Kidney epithelial cell (primary cell): ENCODE results near the gene KCNQ4. TPM values are rescaled to one million over a fixed set of nuclear protein-coding genes. Genes with fewer than 3 reads are reported as not detected.

ENCODE experiments used
- DNase-seq: peaks from one replicate; pipeline ENCODE4 v3.0.0-alpha.2; 2010; ENCODE audit warnings: low read depth
- H3K27me3 ChIP-seq: 2 replicates; pipeline ENCODE4 v1.6.0; 2011; ENCODE audit warnings: low read length; ENCODE audit not compliant: control insufficient read depth, insufficient read depth
- H3K36me3 ChIP-seq: 2 replicates; pipeline ENCODE4 v1.5.1; 2011; ENCODE audit warnings: low read length; ENCODE audit not compliant: control insufficient read depth, insufficient read depth
- H3K4me3 ChIP-seq: 2 replicates; pipeline ENCODE4 v1.5.1; 2011; ENCODE audit warnings: low read depth, mild to moderate bottlenecking, control low read depth, low read length
- CTCF ChIP-seq: IDR thresholded peaks from 2 replicates; pipeline ENCODE4 v1.5.1; 2011; ENCODE audit warnings: mild to moderate bottlenecking, moderate library complexity, low read length, control low read depth, inconsistent platforms; ENCODE audit not compliant: insufficient read depth, poor library complexity, severe bottlenecking
- total RNA-seq: library from RNA; depleted of rRNA; stranded (reverse); fragments of >200 nt; gene quantifications from 2 replicates; pipeline ENCODE4 v1.2.3, GENCODE V29; 2015

KCNQ4 gene
- total RNA-seq, 1 donor from 2014 or later, result 2.8 TPM

GRCh38 chr1:40758004-40758403 lies 25.6 kb upstream of the KCNQ4 start:
- no peak for DNase-seq

GRCh38 chr1:40758578-40759343 lies 24.8 kb upstream of the KCNQ4 start:
- Histone ChIP-seq H3K27me3 (no peaks in the 10 kb centered on the region), H3K4me3 (no peak overlapping the region), H3K36me3 (peaks cover 3% of the 10 kb centered on the region)
- no peak for TF ChIP-seq CTCF
- no peak for DNase-seq

More at GRCh38 chr1:40758004-40758403, 25.6 kb upstream of the KCNQ4 start:
- peaks cover 3% of the 10 kb centered on the region for H3K36me3 ChIP-seq
- no peak overlapping the region for H3K4me3 ChIP-seq
- no peak for TF ChIP-seq CTCF
- H3K27me3 ChIP-seq, result no peaks in the 10 kb centered on the region

GRCh38 chr1:40760984-40761383 lies 22.6 kb upstream of the KCNQ4 start:
- Histone ChIP-seq H3K36me3 (peaks cover 1% of the 10 kb centered on the region), H3K27me3 (no peaks in the 10 kb centered on the region), H3K4me3 (no peak overlapping the region)
- DNase-seq, result no peak
- TF ChIP-seq CTCF, result no peak

- no peak for DNase-seq
- no peak for TF ChIP-seq CTCF
- H3K36me3 ChIP-seq, result peaks cover 1% of the 10 kb centered on the region
- H3K27me3 ChIP-seq, result no peaks in the 10 kb centered on the region
- H3K4me3 ChIP-seq, result no peak overlapping the region
Measured at GRCh38 chr1:40762144-40762923, 21.3 kb upstream of the KCNQ4 start.

- no peaks in the 10 kb centered on the region for H3K27me3 ChIP-seq
- H3K36me3 ChIP-seq, result peaks cover 1% of the 10 kb centered on the region
- no peak for TF ChIP-seq CTCF
- H3K4me3 ChIP-seq, result no peak overlapping the region
- no peak for DNase-seq
Measured at GRCh38 chr1:40763742-40764532, 19.6 kb upstream of the KCNQ4 start.
